Astrocyte of the spinal cord (primary cell): ENCODE measurements around the gene HRH4.

Experiments
- DNase-seq: peaks from one replicate; pipeline ENCODE4 v3.0.0; 2011; ENCODE audit warnings: low read depth, low spot score
- H3K4me3 ChIP-seq: 2 replicates; pipeline ENCODE4 v1.5.1; 2011; ENCODE audit warnings: low read depth, mild to moderate bottlenecking, low read length, moderate library complexity
- CTCF ChIP-seq: IDR thresholded peaks from 2 replicates; pipeline ENCODE4 v1.5.1; 2012; ENCODE audit warnings: low read depth, mild to moderate bottlenecking, low read length, inconsistent platforms
- in situ Hi-C: cut with HindIII; loops from 2 replicates; pipeline ENCODE4 v1.10.0; 2017; ENCODE audit warnings: low sequenced_read_pairs

Gene HRH4

GRCh38 chr18:24460388-24460787, at the start of gene HRH4:
Gene HRH4, plus strand, starts transcription at chr18:24460637. Its CDS starts 92 bp downstream, at chr18:24460729.
- no peak for DNase-seq
- no peak for TF ChIP-seq CTCF
- no peak within 1 kb of the TSS for H3K4me3 ChIP-seq
- in situ Hi-C loops = no loop called here

- no peak for DNase-seq
- in situ Hi-C loops = no loop called here
These were observed 47.3 kb upstream of the HRH4 start for GRCh38 chr18:24413148-24413547.

DNA sequence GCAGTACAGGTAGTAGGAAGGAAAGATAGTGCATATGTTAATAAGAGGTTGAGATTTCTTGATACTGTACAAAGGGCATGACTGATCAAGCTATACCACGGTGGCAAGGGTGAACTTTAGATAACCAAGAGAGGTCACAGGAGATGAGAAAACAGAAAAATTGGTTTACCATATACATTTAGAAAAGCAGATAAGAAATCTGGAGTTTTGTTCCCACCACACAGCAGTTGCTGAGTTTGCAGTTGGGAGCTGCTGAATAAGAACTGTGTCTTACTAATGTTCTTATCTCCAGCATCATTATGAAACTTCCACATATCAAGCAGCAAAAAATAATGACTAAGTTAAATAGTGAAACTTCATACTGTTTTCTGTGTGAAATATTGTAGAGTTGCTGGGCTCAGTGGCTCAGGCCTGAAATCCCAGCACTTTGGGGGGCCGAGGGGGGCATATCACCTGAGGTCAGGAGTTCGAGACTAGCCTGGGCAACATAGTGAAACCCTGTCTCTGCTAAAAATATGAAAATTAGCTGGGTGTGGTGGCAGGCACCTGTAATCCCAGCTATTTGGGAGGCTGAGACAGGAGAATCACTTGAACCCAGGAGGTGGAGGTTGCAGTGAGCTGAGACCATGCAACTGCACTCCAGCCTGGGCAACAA, 46.0 kb upstream of the HRH4 start:
- no peak for DNase-seq
- in situ Hi-C loops = no loop called here
- no peak overlapping the region for H3K4me3 ChIP-seq
- TF ChIP-seq CTCF = no peak

More at GRCh38 chr18:24413148-24413547, 47.3 kb upstream of the HRH4 start:
- peak; percentile 34 for TF ChIP-seq CTCF
- H3K4me3 ChIP-seq = no peak overlapping the region

DNA sequence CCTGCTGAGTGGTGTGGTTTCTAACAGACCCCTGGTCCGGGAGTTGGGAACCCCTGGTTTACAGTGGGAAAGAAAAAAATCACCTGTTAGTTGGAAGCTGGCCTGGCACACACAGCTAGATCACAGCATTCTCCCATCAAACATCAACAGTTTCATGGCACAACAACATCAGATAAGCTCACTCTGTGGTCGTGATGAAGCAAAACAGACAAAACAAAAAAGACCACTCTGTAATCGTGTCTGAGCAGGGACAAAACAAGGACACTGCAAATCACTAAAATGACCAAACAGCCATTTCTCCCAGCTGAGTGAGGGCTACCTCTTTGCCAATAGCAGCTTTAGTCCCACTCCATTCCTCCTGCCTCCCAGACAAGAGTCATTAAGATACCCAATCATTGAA, 43.0 kb upstream of the HRH4 start:
- H3K4me3 ChIP-seq = no peak overlapping the region
- in situ Hi-C loops = no loop called here
- DNase-seq = no peak
- no peak for TF ChIP-seq CTCF

DNA sequence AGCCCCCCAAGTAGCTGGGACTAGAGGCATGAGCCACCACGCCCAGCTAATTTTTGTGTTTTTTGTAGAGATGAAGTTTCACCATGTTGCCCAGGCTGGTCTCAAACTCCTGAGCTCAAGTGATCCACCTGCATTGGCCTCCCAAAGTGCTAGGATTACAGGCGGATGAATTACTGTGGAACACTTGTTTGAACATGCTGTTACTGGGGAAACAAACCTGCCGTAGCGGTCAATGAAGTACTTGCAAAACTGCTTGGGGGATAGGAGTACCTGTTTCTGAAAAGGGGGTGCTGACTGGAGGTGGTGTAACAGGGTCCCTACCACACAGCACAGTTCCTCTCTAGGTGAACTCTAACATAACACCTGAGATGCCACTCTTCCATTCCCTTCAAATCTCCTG, 39.9 kb upstream of the HRH4 start:
- no peak for TF ChIP-seq CTCF
- no peak for DNase-seq
- in situ Hi-C loops = no loop called here

DNA sequence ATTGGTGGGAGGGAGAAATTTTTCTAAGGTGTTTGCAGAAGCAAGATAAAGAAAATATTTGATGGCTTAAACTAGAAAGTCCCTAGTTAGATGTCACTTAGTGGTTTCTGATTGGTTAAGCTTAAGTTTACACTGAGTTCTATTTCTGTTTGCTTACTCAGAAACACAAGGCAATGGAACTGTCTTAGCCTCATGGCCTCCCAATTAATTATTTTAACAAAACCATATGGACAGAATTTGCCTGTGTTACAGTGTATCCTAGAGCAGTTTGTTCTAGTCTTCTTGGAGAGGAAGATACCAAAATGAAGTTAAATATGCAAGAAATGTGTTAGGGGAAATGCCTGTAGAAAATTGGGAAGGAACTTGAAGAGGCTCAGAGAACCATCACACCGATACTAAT, 38.6 kb upstream of the HRH4 start:
- H3K4me3 ChIP-seq = no peak overlapping the region
- DNase-seq = no peak
- TF ChIP-seq CTCF = no peak
- in situ Hi-C loops = no loop called here

More for the DNA sequence above, 39.9 kb upstream of the HRH4 start:
- H3K4me3 ChIP-seq = no peak overlapping the region

DNA sequence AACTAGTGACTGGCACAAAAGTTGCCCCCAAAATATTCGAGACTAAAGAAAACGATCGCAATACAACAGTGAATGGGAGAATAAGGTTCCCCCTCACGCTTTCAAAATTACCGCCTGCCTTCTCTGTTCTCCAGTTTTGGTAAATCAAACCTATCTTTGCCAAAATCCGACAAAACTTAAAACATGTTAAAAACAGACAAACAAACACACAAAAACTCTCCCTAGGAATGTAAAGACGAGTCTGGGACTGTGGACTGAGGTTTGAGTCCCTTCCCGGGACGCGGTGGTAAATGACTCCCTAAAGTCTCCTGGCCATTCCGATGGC, 34.4 kb upstream of the HRH4 start:
- in situ Hi-C loops = no loop called here
- no peak for TF ChIP-seq CTCF
- DNase-seq = no peak
- peak overlapping the region; percentile 52 for H3K4me3 ChIP-seq
